ENCODE results near the gene ZC3H7B.

ZC3H7B gene

GRCh38 chr22:41382098-41382578 is 80.8 kb downstream of the ZC3H7B start:
- TF ChIP-seq EP300 (IDR thresholded peaks at IDR 0.05; ENCODE audit: borderline replicate concordance) (no peak), NFIC (IDR thresholded peaks at IDR 0.05) (no peak), CREB1 (IDR thresholded peaks at IDR 0.05; ENCODE audit: low read depth) (no peak), FOXM1 (IDR thresholded peaks at IDR 0.05; ENCODE audit: borderline replicate concordance, low read depth) (no peak)

- TF ChIP-seq TAF1 (IDR thresholded peaks at IDR 0.05; ENCODE audit: low read depth) (no peak), EP300 (IDR thresholded peaks at IDR 0.05; ENCODE audit: borderline replicate concordance) (no peak), ZBTB7A (IDR thresholded peaks at IDR 0.05; ENCODE audit: low read depth) (no peak), REST (IDR thresholded peaks at IDR 0.05; ENCODE audit: low read depth) (no peak), FOXM1 (IDR thresholded peaks at IDR 0.05; ENCODE audit: borderline replicate concordance, low read depth) (no peak), TCF12 (IDR thresholded peaks at IDR 0.05; ENCODE audit: low read depth) (no peak), TEAD4 (IDR thresholded peaks at IDR 0.05) (no peak), MAX (IDR thresholded peaks at IDR 0.05) (no peak), CEBPB (IDR thresholded peaks at IDR 0.05) (no peak), NFIC (IDR thresholded peaks at IDR 0.05) (no peak)
Measured at GRCh38 chr22:41382610-41383009, 81.3 kb downstream of the ZC3H7B start.

GRCh38 chr22:41383085-41383484 is 81.8 kb downstream of the ZC3H7B start:
- TF ChIP-seq TAF1 (IDR thresholded peaks at IDR 0.05; ENCODE audit: low read depth), result no peak
- no peak for TF ChIP-seq NFIC (IDR thresholded peaks at IDR 0.05)
- no peak for TF ChIP-seq REST (IDR thresholded peaks at IDR 0.05; ENCODE audit: low read depth)
- no peak for TF ChIP-seq CEBPB (IDR thresholded peaks at IDR 0.05)
- TF ChIP-seq ZBTB7A (IDR thresholded peaks at IDR 0.05; ENCODE audit: low read depth), result no peak
- TF ChIP-seq FOXM1 (IDR thresholded peaks at IDR 0.05; ENCODE audit: borderline replicate concordance, low read depth), result no peak
- no peak for TF ChIP-seq EGR1 (IDR thresholded peaks at IDR 0.05)
- no peak for TF ChIP-seq TEAD4 (IDR thresholded peaks at IDR 0.05)
- no peak for TF ChIP-seq RAD21 (IDR thresholded peaks at IDR 0.05; ENCODE audit: low read depth)
- no peak for TF ChIP-seq CREB1 (IDR thresholded peaks at IDR 0.05; ENCODE audit: low read depth)
- no peak for TF ChIP-seq TCF12 (IDR thresholded peaks at IDR 0.05; ENCODE audit: low read depth)
- no peak for TF ChIP-seq USF1 (IDR thresholded peaks at IDR 0.05)
- no peak for TF ChIP-seq MAX (IDR thresholded peaks at IDR 0.05)
- no peak for TF ChIP-seq EP300 (IDR thresholded peaks at IDR 0.05; ENCODE audit: borderline replicate concordance)
- TF ChIP-seq YY1 (IDR thresholded peaks at IDR 0.05; ENCODE audit: low read depth), result no peak

- TF ChIP-seq MAX (IDR thresholded peaks at IDR 0.05) (no peak), NFIC (IDR thresholded peaks at IDR 0.05) (no peak), FOXM1 (IDR thresholded peaks at IDR 0.05; ENCODE audit: borderline replicate concordance, low read depth) (no peak), CREB1 (IDR thresholded peaks at IDR 0.05; ENCODE audit: low read depth) (no peak)
Measured at GRCh38 chr22:41384128-41384527, 82.8 kb downstream of the ZC3H7B start.

GRCh38 chr22:41387341-41387740 is 86.0 kb downstream of the ZC3H7B start:
- TF ChIP-seq MAX (IDR thresholded peaks at IDR 0.05), result no peak
- no peak for TF ChIP-seq EP300 (IDR thresholded peaks at IDR 0.05; ENCODE audit: borderline replicate concordance)
- TF ChIP-seq ZBTB7A (IDR thresholded peaks at IDR 0.05; ENCODE audit: low read depth), result no peak
- TF ChIP-seq CREB1 (IDR thresholded peaks at IDR 0.05; ENCODE audit: low read depth), result no peak
- TF ChIP-seq USF1 (IDR thresholded peaks at IDR 0.05), result no peak
- no peak for TF ChIP-seq YY1 (IDR thresholded peaks at IDR 0.05; ENCODE audit: low read depth)
- no peak for TF ChIP-seq REST (IDR thresholded peaks at IDR 0.05; ENCODE audit: low read depth)
- no peak for TF ChIP-seq TAF1 (IDR thresholded peaks at IDR 0.05; ENCODE audit: low read depth)
- no peak for TF ChIP-seq TEAD4 (IDR thresholded peaks at IDR 0.05)
- TF ChIP-seq NFIC (IDR thresholded peaks at IDR 0.05), result no peak
- TF ChIP-seq CEBPB (IDR thresholded peaks at IDR 0.05), result no peak
- TF ChIP-seq EGR1 (IDR thresholded peaks at IDR 0.05), result no peak
- TF ChIP-seq RAD21 (IDR thresholded peaks at IDR 0.05; ENCODE audit: low read depth), result no peak
- no peak for TF ChIP-seq FOXM1 (IDR thresholded peaks at IDR 0.05; ENCODE audit: borderline replicate concordance, low read depth)
- TF ChIP-seq TCF12 (IDR thresholded peaks at IDR 0.05; ENCODE audit: low read depth), result no peak
